Neural progenitor cell (in vitro differentiated cells): ENCODE results near the gene SCMH1.

Experiments used
- EZH2 ChIP-seq: fragments of 200-600 bp; sonication (generic); IDR thresholded peaks from 2 replicates; pipeline ENCODE4 v1.6.1; 2017; ENCODE audit warnings: antibody characterized with exemption, mild to moderate bottlenecking, moderate library complexity
- TF ChIP-seq, protein P1 (sequence below): fragments of 200-600 bp; sonication (generic); IDR thresholded peaks from 2 replicates; pipeline ENCODE4 v1.5.1; 2017; ENCODE audit warnings: antibody characterized with exemption, mild to moderate bottlenecking

DNA sequence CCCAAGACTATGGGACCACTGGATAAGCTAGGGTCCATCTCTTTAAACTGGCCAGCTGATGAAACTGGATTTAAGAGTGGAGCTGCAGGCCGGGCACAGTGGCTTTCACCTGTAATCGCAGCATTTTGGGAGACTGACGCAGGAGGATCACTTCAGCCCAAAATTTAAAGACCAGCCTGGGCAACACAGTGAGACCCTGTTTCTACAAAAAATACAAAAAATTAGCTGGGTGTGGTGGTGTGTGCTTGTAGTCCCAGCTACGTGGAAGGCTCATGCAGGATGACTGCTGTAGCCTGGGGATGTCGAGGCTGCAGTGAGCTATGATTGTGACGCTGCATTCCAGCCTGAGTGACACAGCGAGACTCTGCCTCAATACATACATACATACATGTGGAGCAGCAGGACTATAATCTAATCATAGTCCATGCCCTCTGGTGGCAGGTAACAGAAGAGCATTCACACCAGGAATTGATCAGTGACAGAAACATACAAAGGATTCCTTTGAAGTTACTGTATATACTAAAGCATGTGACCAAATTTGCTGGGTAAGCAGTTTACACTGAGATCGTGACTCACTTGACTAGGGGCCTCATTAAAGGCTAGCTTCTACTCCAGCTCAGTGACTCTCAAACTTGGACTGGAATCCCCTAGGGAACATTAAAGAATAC is 119.1 kb downstream of the SCMH1 start:
- TF ChIP-seq, protein P1, sequence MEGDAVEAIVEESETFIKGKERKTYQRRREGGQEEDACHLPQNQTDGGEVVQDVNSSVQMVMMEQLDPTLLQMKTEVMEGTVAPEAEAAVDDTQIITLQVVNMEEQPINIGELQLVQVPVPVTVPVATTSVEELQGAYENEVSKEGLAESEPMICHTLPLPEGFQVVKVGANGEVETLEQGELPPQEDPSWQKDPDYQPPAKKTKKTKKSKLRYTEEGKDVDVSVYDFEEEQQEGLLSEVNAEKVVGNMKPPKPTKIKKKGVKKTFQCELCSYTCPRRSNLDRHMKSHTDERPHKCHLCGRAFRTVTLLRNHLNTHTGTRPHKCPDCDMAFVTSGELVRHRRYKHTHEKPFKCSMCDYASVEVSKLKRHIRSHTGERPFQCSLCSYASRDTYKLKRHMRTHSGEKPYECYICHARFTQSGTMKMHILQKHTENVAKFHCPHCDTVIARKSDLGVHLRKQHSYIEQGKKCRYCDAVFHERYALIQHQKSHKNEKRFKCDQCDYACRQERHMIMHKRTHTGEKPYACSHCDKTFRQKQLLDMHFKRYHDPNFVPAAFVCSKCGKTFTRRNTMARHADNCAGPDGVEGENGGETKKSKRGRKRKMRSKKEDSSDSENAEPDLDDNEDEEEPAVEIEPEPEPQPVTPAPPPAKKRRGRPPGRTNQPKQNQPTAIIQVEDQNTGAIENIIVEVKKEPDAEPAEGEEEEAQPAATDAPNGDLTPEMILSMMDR, result peak; percentile 53
- TF ChIP-seq EZH2, result no peak
